RWPE2 (cell line): ENCODE results near the gene NDUFS6.

Experiments used
- ATAC-seq: fragments of 200-7000 bp; cut with Tn5 transposase; 3 replicates; pipeline ENCODE4 v1.9.1; 2021; ENCODE audit warnings: low read depth
- DNase-seq: peaks from one replicate; pipeline ENCODE4 v3.0.0-alpha.2; 2020; ENCODE audit warnings: low spot score
- H3K27ac ChIP-seq: fragments of 450-650 bp; 2 replicates; pipeline ENCODE4 v1.5.1; 2017; ENCODE audit warnings: mild to moderate bottlenecking; ENCODE audit not compliant: poor library complexity, severe bottlenecking
- H3K27me3 ChIP-seq: fragments of 250-450 bp; sonication (Bioruptor Pico); 2 replicates; pipeline ENCODE4 v1.5.1; 2021; ENCODE audit warnings: mild to moderate bottlenecking, moderate library complexity; ENCODE audit not compliant: insufficient read depth, poor library complexity, severe bottlenecking
- H3K36me3 ChIP-seq: fragments of 250-450 bp; sonication (Bioruptor Pico); 2 replicates; pipeline ENCODE4 v1.5.1; 2020; ENCODE audit warnings: low read depth, mild to moderate bottlenecking, moderate library complexity
- H3K4me1 ChIP-seq: fragments of 250-450 bp; sonication (Bioruptor Pico); 2 replicates; pipeline ENCODE4 v1.5.1; 2021; ENCODE audit warnings: mild to moderate bottlenecking, moderate library complexity; ENCODE audit not compliant: insufficient read depth, poor library complexity, severe bottlenecking
- H3K4me3 ChIP-seq: fragments of 250-450 bp; sonication (Bioruptor Pico); 2 replicates; pipeline ENCODE4 v1.5.1; 2021; ENCODE audit warnings: mild to moderate bottlenecking, moderate library complexity; ENCODE audit not compliant: severe bottlenecking
- H3K9me3 ChIP-seq: fragments of 250-450 bp; sonication (Bioruptor Pico); 2 replicates; pipeline ENCODE4 v1.5.1; 2021; ENCODE audit warnings: mild to moderate bottlenecking, moderate library complexity; ENCODE audit not compliant: severe bottlenecking
- TF ChIP-seq, protein P1 (sequence below): fragments of 450-650 bp; IDR thresholded peaks from one replicate; pipeline ENCODE4 v1.5.1; 2017; ENCODE audit warnings: mild to moderate bottlenecking, moderate library complexity; ENCODE audit not compliant: poor library complexity, severe bottlenecking

NDUFS6 gene

DNA sequence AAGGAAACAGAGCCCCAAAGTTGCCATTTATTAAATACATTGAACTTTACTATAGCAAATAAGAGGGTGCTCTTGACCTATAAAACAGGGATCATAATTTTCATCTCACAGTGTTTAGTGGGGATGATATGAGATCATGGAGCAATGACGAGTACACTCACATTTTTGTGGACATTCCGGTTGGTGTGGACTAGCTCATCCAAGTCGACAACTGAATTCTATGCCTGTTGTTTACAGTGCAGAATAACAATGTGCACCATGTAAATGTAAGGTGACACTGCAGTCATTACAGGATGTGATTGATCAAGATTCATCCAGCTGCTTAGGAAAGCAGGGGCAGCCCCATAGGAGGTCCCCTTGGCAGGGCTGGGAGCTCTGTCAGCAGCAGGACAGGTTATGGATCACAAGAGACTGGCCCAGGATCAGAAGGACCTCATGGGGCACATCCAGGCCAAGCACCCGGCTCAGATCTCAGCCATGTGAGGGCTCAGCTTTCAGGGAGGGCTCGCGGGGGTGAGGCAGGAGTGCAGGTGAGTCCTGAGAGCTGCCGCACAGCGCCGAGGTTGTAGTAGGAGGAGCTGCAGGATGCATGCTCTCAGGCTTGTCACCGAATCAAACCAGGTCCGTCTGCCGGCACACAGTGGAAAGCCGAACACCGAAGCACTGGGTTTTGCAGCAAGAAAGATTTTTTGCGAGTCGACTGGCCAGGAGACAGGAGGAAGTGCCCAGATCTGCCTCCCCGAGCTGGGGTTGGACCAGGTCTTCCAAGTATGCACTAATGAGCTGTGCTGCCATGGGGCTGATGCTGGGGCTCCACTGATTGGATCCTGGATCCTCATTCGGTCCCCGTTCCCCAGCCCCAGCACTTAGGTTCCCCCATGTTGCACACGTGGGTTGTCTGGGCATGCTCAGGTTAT, 29.8 kb upstream of the NDUFS6 start:
- Histone ChIP-seq H3K4me1 (no peaks in the 10 kb centered on the region), H3K4me3 (no peak overlapping the region), H3K27me3 (peaks cover 15% of the 10 kb centered on the region), H3K36me3 (no peaks in the 10 kb centered on the region), H3K9me3 (no peaks in the 10 kb centered on the region), H3K27ac (no peak overlapping the region)
- DNase-seq (peak; percentile 60), ATAC-seq (no peak)
- TF ChIP-seq, protein P1, sequence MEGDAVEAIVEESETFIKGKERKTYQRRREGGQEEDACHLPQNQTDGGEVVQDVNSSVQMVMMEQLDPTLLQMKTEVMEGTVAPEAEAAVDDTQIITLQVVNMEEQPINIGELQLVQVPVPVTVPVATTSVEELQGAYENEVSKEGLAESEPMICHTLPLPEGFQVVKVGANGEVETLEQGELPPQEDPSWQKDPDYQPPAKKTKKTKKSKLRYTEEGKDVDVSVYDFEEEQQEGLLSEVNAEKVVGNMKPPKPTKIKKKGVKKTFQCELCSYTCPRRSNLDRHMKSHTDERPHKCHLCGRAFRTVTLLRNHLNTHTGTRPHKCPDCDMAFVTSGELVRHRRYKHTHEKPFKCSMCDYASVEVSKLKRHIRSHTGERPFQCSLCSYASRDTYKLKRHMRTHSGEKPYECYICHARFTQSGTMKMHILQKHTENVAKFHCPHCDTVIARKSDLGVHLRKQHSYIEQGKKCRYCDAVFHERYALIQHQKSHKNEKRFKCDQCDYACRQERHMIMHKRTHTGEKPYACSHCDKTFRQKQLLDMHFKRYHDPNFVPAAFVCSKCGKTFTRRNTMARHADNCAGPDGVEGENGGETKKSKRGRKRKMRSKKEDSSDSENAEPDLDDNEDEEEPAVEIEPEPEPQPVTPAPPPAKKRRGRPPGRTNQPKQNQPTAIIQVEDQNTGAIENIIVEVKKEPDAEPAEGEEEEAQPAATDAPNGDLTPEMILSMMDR = no peak

GRCh38 chr5:1772634-1773033, 28.6 kb upstream of the NDUFS6 start:
- Histone ChIP-seq H3K27ac (no peak overlapping the region), H3K9me3 (no peaks in the 10 kb centered on the region), H3K27me3 (peaks cover 4% of the 10 kb centered on the region), H3K4me1 (no peaks in the 10 kb centered on the region), H3K36me3 (no peaks in the 10 kb centered on the region), H3K4me3 (no peak overlapping the region)
- ATAC-seq = peak; percentile 91
- no peak for DNase-seq
- TF ChIP-seq, protein P1 = peak; percentile 61

- no peak overlapping the region for H3K4me3 ChIP-seq
- no peak overlapping the region for H3K27ac ChIP-seq
- DNase-seq (peak; percentile 49), ATAC-seq (no peak)
- H3K4me1 ChIP-seq = no peaks in the 10 kb centered on the region
- TF ChIP-seq, protein P1 = no peak
- H3K36me3 ChIP-seq = no peaks in the 10 kb centered on the region
- no peaks in the 10 kb centered on the region for H3K9me3 ChIP-seq
- peaks cover 4% of the 10 kb centered on the region for H3K27me3 ChIP-seq
Measured at GRCh38 chr5:1776831-1777230, 24.4 kb upstream of the NDUFS6 start.

DNA sequence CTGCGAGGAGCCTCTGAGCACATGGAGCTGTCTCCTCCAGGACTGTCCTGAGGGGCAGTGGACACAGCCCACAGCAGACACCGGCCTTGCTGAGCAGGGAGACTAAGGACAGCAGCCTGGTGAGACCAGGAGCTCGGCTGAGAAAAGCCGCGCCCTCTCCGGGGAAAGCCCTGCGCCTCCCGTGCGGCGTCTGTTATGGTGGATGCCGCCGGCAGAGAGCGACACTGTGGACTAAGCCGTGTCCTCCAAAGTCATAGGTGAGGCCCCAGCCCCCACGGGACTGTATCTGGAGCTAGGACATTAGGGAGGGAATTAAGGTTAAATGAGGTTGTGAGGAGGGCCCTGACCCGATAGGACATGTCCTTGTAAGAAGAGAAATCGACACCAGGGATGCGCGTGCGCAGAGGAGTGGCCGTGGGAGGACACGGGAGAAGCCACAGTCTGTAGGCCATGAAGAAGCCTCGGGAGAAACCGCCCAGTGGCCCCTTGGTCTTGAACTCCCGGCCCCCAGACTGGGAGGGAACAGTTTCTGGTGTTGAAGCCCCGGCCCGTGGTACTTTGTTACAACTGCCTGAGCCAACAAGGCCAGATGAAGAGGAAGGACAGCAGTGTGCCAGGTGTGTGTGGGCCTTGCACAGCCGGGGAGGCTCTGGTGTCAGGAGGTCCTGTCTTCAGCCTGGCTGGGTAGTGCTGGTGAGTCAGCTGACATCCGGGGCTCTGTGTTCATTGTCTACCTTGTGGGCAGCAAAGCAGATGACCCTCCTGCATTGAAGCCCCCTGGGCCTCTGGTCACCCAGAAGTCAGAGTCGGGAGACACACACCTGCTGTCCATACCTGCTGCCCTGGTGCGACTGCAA, 23.7 kb upstream of the NDUFS6 start:
- H3K36me3 ChIP-seq = no peaks in the 10 kb centered on the region
- no peak overlapping the region for H3K4me3 ChIP-seq
- DNase-seq = peak; percentile 66
- H3K27me3 ChIP-seq = peaks cover 4% of the 10 kb centered on the region
- ATAC-seq = peak; percentile 37; the same call in 1 of the 3 replicates
- TF ChIP-seq, protein P1 = no peak
- H3K27ac ChIP-seq = no peak overlapping the region
- H3K9me3 ChIP-seq = no peaks in the 10 kb centered on the region
- no peaks in the 10 kb centered on the region for H3K4me1 ChIP-seq
